Measurements from ENCODE around the gene ATP10A. TPM values are rescaled to one million over a fixed set of nuclear protein-coding genes. Genes with fewer than 3 reads are reported as not detected.

The ATP10A gene
- total RNA-seq, 1 donor from 2014 or later = not detected

DNA sequence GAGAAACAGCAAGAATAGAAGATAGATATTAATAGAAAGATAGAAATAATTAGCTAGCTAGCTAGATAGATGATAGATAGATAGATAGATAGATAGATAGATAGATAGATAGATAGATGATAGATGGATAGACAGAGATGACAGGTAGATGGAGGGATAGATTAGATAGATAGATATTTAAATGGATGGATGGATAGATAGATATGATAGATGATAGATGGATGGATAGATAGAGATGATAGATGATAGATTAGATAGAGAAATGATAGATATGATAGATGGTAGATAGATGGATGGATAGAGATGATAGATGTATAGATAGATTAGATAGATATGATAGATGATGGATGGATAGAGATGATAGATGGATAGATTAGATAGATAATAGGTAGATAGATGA lies 8.3 kb upstream of the ATP10A start:
- Mint-ChIP-seq H3K27ac (ENCODE audit: unreplicated experiment) (no peak overlapping the region), H3K9me3 (ENCODE audit: unreplicated experiment) (peaks cover 2% of the 10 kb centered on the region), H3K4me1 (ENCODE audit: low read depth, unreplicated experiment) (no peaks in the 10 kb centered on the region), H3K36me3 (ENCODE audit: unreplicated experiment) (no peaks in the 10 kb centered on the region), H3K27me3 (ENCODE audit: unreplicated experiment) (no peaks in the 10 kb centered on the region), H3K4me3 (ENCODE audit: unreplicated experiment) (no peak overlapping the region)
- no peak for DNase-seq
- TF ChIP-seq, protein P1, sequence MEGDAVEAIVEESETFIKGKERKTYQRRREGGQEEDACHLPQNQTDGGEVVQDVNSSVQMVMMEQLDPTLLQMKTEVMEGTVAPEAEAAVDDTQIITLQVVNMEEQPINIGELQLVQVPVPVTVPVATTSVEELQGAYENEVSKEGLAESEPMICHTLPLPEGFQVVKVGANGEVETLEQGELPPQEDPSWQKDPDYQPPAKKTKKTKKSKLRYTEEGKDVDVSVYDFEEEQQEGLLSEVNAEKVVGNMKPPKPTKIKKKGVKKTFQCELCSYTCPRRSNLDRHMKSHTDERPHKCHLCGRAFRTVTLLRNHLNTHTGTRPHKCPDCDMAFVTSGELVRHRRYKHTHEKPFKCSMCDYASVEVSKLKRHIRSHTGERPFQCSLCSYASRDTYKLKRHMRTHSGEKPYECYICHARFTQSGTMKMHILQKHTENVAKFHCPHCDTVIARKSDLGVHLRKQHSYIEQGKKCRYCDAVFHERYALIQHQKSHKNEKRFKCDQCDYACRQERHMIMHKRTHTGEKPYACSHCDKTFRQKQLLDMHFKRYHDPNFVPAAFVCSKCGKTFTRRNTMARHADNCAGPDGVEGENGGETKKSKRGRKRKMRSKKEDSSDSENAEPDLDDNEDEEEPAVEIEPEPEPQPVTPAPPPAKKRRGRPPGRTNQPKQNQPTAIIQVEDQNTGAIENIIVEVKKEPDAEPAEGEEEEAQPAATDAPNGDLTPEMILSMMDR (IDR thresholded peaks at IDR 0.05; ENCODE audit: partially characterized antibody, unreplicated experiment) = no peak

DNA sequence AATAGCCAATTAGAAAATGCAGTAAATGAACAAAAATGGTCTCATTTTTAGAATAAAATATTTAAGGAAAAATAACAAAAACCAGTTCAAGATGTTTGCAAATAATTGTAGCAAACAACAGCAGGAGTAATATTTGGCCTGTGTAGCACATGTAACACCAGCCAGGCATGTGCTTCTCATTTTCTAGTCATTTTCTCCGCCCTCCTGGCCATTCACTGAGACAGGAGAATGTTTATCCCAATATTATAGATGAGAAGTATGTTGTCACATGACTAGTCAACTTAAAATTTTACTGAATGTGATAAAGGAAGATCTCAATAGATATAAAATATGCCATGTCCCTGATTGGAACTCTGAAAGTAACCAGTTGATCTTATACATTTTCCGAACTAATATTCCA lies 7.8 kb upstream of the ATP10A start:
- no peaks in the 10 kb centered on the region for H3K4me1 Mint-ChIP-seq (ENCODE audit: low read depth, unreplicated experiment)

DNA sequence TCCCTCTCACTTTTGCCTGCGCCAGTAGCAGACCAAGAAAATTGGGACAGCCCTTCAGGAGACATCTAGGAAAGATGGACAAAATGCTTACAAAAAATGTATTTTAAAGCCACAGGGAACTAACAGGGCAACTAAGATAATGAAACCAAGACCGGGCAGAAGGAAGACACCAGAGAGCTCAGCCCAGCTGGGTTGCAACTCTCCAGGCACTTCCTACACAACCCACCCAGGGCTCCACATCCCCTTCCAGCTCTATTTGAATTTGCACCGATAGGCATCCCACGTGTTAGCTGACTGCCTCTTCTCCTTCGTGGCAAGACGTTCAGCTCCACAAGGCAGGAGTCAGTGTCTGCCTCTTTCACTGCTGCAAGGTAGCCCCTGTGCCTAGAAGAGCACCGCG lies 6.6 kb upstream of the ATP10A start:
- peaks cover 7% of the 10 kb centered on the region for H3K9me3 Mint-ChIP-seq (ENCODE audit: unreplicated experiment)
- no peak for DNase-seq
- no peak overlapping the region for H3K4me3 Mint-ChIP-seq (ENCODE audit: unreplicated experiment)
- peaks cover 4% of the 10 kb centered on the region for H3K27me3 Mint-ChIP-seq (ENCODE audit: unreplicated experiment)
- H3K4me1 Mint-ChIP-seq (ENCODE audit: low read depth, unreplicated experiment) = no peaks in the 10 kb centered on the region
- no peak overlapping the region for H3K27ac Mint-ChIP-seq (ENCODE audit: unreplicated experiment)
- TF ChIP-seq, protein P1 (IDR thresholded peaks at IDR 0.05; ENCODE audit: partially characterized antibody, unreplicated experiment) = no peak
- no peaks in the 10 kb centered on the region for H3K36me3 Mint-ChIP-seq (ENCODE audit: unreplicated experiment)

More for the DNA sequence above, 7.8 kb upstream of the ATP10A start:
- no peak for DNase-seq
- TF ChIP-seq, protein P1 (IDR thresholded peaks at IDR 0.05; ENCODE audit: partially characterized antibody, unreplicated experiment) = no peak
- no peaks in the 10 kb centered on the region for H3K36me3 Mint-ChIP-seq (ENCODE audit: unreplicated experiment)
- no peak overlapping the region for H3K27ac Mint-ChIP-seq (ENCODE audit: unreplicated experiment)
- H3K4me3 Mint-ChIP-seq (ENCODE audit: unreplicated experiment) = no peak overlapping the region
- peaks cover 4% of the 10 kb centered on the region for H3K9me3 Mint-ChIP-seq (ENCODE audit: unreplicated experiment)
- no peaks in the 10 kb centered on the region for H3K27me3 Mint-ChIP-seq (ENCODE audit: unreplicated experiment)

DNA sequence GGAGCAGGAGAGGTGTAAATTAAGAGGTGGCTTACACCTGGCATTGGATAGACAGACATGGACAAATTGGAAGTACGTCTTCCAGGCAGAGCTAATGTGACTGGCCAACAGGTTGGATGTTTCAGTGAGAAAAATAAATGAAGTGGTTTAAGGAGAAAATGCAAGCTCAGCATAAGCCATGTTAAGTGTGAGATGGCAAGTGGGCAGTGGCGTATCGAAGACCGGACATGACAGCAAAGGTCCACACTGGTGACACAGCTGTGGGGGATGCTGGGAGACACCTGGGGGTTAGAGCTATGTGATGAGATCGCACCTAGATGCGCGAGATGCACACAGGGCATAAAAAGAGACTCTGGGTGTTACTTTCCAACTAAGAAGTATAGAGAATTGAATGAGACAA lies 3.7 kb upstream of the ATP10A start:
- Mint-ChIP-seq H3K4me1 (ENCODE audit: low read depth, unreplicated experiment) (no peaks in the 10 kb centered on the region), H3K4me3 (ENCODE audit: unreplicated experiment) (no peak overlapping the region), H3K27ac (ENCODE audit: unreplicated experiment) (no peak overlapping the region), H3K9me3 (ENCODE audit: unreplicated experiment) (peaks cover 12% of the 10 kb centered on the region), H3K36me3 (ENCODE audit: unreplicated experiment) (no peaks in the 10 kb centered on the region), H3K27me3 (ENCODE audit: unreplicated experiment) (peaks cover 12% of the 10 kb centered on the region)
- no peak for DNase-seq
- TF ChIP-seq, protein P1 (IDR thresholded peaks at IDR 0.05; ENCODE audit: partially characterized antibody, unreplicated experiment) = no peak

DNA sequence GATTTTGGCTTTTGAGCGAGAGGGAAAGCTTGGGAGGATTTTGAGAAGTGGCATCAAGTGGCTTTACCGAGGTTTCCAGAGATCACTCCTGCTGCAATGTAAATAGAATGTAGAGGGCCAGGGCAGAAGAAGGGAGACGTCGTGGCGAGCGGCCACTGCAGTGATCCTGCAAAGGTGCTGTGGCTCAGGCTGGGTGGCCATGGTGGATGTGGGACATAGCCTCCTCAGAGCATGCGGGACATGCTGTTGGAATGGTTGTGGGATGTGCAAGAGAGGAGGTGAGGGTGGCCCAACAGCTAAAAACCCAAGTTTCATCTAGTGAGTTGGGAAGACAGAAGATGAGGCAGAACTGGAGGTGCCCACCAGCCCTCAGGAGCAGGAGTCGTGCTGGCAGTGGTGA lies 3.1 kb upstream of the ATP10A start:
- Mint-ChIP-seq H3K9me3 (ENCODE audit: unreplicated experiment) (peaks cover 12% of the 10 kb centered on the region), H3K27ac (ENCODE audit: unreplicated experiment) (no peak overlapping the region), H3K36me3 (ENCODE audit: unreplicated experiment) (no peaks in the 10 kb centered on the region), H3K4me1 (ENCODE audit: low read depth, unreplicated experiment) (no peaks in the 10 kb centered on the region), H3K4me3 (ENCODE audit: unreplicated experiment) (no peak overlapping the region), H3K27me3 (ENCODE audit: unreplicated experiment) (peaks cover 17% of the 10 kb centered on the region)
- TF ChIP-seq, protein P1 (IDR thresholded peaks at IDR 0.05; ENCODE audit: partially characterized antibody, unreplicated experiment) = no peak
- DNase-seq = no peak

Data from glutamatergic neuron (in vitro differentiated cells).